ENCODE measurements around the gene NOX3. TPM values are rescaled to one million over a fixed set of nuclear protein-coding genes. Genes with fewer than 3 reads are reported as not detected.
"Not testable (repeated sequence)": the region's sequence is repeated elsewhere in the genome, so short reads cannot be mapped to it uniquely, and the experiment has no call there.

Gene NOX3
- total RNA-seq, 2 donors from 2014 or later: not detected

GRCh38 chr6:155487371-155488130, 31.9 kb upstream of the NOX3 start:
- DNase-seq (no peak), ATAC-seq (no peak)
- no peak overlapping the region for H3K27ac Mint-ChIP-seq
- peaks cover 9% of the 10 kb centered on the region for H3K27me3 Mint-ChIP-seq
- no peak overlapping the region for H3K4me3 Mint-ChIP-seq
- no peaks in the 10 kb centered on the region for H3K4me1 Mint-ChIP-seq
- no peaks in the 10 kb centered on the region for H3K9me3 ChIP-seq (ENCODE audit: control insufficient read depth, low read length, poor library complexity, severe bottlenecking)
- H3K36me3 Mint-ChIP-seq (ENCODE audit: low read depth): no peaks in the 10 kb centered on the region

GRCh38 chr6:155486721-155487294, 31.2 kb upstream of the NOX3 start:
- no peak overlapping the region for H3K27ac Mint-ChIP-seq
- DNase-seq (no peak), ATAC-seq (no peak)
- no peaks in the 10 kb centered on the region for H3K4me1 Mint-ChIP-seq
- no peak overlapping the region for H3K4me3 Mint-ChIP-seq
- no peaks in the 10 kb centered on the region for H3K9me3 ChIP-seq (ENCODE audit: control insufficient read depth, low read length, poor library complexity, severe bottlenecking)
- peaks cover 16% of the 10 kb centered on the region for H3K27me3 Mint-ChIP-seq
- no peaks in the 10 kb centered on the region for H3K36me3 Mint-ChIP-seq (ENCODE audit: low read depth)

GRCh38 chr6:155485756-155486155, 30.1 kb upstream of the NOX3 start:
- no peaks in the 10 kb centered on the region for H3K4me1 Mint-ChIP-seq
- H3K4me3 Mint-ChIP-seq: no peak overlapping the region
- H3K9me3 ChIP-seq (ENCODE audit: control insufficient read depth, low read length, poor library complexity, severe bottlenecking): no peaks in the 10 kb centered on the region
- H3K27ac Mint-ChIP-seq: no peak overlapping the region
- peaks cover 23% of the 10 kb centered on the region for H3K27me3 Mint-ChIP-seq
- no peak for ATAC-seq
- H3K36me3 Mint-ChIP-seq (ENCODE audit: low read depth): no peaks in the 10 kb centered on the region
- no peak for DNase-seq

GRCh38 chr6:155483858-155484257, 28.2 kb upstream of the NOX3 start:
- DNase-seq (no peak), ATAC-seq (no peak)
- H3K9me3 ChIP-seq (ENCODE audit: control insufficient read depth, low read length, poor library complexity, severe bottlenecking): no peaks in the 10 kb centered on the region
- Mint-ChIP-seq H3K27ac (no peak overlapping the region), H3K36me3 (ENCODE audit: low read depth) (no peaks in the 10 kb centered on the region), H3K4me1 (no peaks in the 10 kb centered on the region), H3K27me3 (peaks cover 39% of the 10 kb centered on the region), H3K4me3 (no peak overlapping the region)

- ATAC-seq: no peak
- Mint-ChIP-seq H3K36me3 (ENCODE audit: low read depth) (no peaks in the 10 kb centered on the region), H3K27me3 (peaks cover 39% of the 10 kb centered on the region), H3K4me3 (no peak overlapping the region), H3K27ac (no peak overlapping the region), H3K4me1 (no peaks in the 10 kb centered on the region)
- no peak for DNase-seq
- H3K9me3 ChIP-seq (ENCODE audit: control insufficient read depth, low read length, poor library complexity, severe bottlenecking): no peaks in the 10 kb centered on the region
These were observed 25.6 kb upstream of the NOX3 start for GRCh38 chr6:155481215-155481614.

- H3K4me3 Mint-ChIP-seq: no peak overlapping the region
- no peaks in the 10 kb centered on the region for H3K36me3 Mint-ChIP-seq (ENCODE audit: low read depth)
- H3K27me3 Mint-ChIP-seq: peaks cover 6% of the 10 kb centered on the region
- DNase-seq (no peak), ATAC-seq (no peak)
- H3K27ac Mint-ChIP-seq: no peak overlapping the region
- H3K9me3 ChIP-seq (ENCODE audit: control insufficient read depth, low read length, poor library complexity, severe bottlenecking): peaks cover 2% of the 10 kb centered on the region
- H3K4me1 Mint-ChIP-seq: peaks cover 2% of the 10 kb centered on the region
These were observed 18.1 kb upstream of the NOX3 start for GRCh38 chr6:155473741-155474140.

- Mint-ChIP-seq H3K4me3 (no peak overlapping the region), H3K4me1 (peaks cover 2% of the 10 kb centered on the region), H3K27me3 (peaks cover 6% of the 10 kb centered on the region), H3K36me3 (ENCODE audit: low read depth) (no peaks in the 10 kb centered on the region), H3K27ac (no peak overlapping the region)
- DNase-seq: no peak
- ATAC-seq: no peak
- peaks cover 2% of the 10 kb centered on the region for H3K9me3 ChIP-seq (ENCODE audit: control insufficient read depth, low read length, poor library complexity, severe bottlenecking)
These were observed 17.2 kb upstream of the NOX3 start for GRCh38 chr6:155472886-155473285.

GRCh38 chr6:155470979-155471616, 15.5 kb upstream of the NOX3 start:
- not testable (repeated sequence) for DNase-seq; H3K4me3 Mint-ChIP-seq; H3K36me3 Mint-ChIP-seq (ENCODE audit: low read depth); H3K27ac Mint-ChIP-seq; H3K9me3 ChIP-seq (ENCODE audit: control insufficient read depth, low read length, poor library complexity, severe bottlenecking); H3K27me3 Mint-ChIP-seq; H3K4me1 Mint-ChIP-seq; ATAC-seq

- not testable (repeated sequence) for H3K4me1 Mint-ChIP-seq; H3K27ac Mint-ChIP-seq; DNase-seq; H3K4me3 Mint-ChIP-seq; ATAC-seq; H3K36me3 Mint-ChIP-seq (ENCODE audit: low read depth); H3K9me3 ChIP-seq (ENCODE audit: control insufficient read depth, low read length, poor library complexity, severe bottlenecking); H3K27me3 Mint-ChIP-seq
These were observed 12.9 kb upstream of the NOX3 start for GRCh38 chr6:155468543-155468942.

GRCh38 chr6:155466539-155466938, 10.9 kb upstream of the NOX3 start:
- Mint-ChIP-seq H3K4me1 (no peaks in the 10 kb centered on the region), H3K4me3 (no peak overlapping the region), H3K36me3 (ENCODE audit: low read depth) (no peaks in the 10 kb centered on the region), H3K27me3 (peaks cover 7% of the 10 kb centered on the region), H3K27ac (no peak overlapping the region)
- ATAC-seq (no peak), DNase-seq (no peak)
- peaks cover 2% of the 10 kb centered on the region for H3K9me3 ChIP-seq (ENCODE audit: control insufficient read depth, low read length, poor library complexity, severe bottlenecking)

GRCh38 chr6:155461556-155461955, 5.9 kb upstream of the NOX3 start:
- Mint-ChIP-seq H3K4me3 (no peak overlapping the region), H3K27ac (no peak overlapping the region), H3K36me3 (ENCODE audit: low read depth) (no peaks in the 10 kb centered on the region), H3K27me3 (peaks cover 28% of the 10 kb centered on the region), H3K4me1 (no peaks in the 10 kb centered on the region)
- no peak for DNase-seq
- H3K9me3 ChIP-seq (ENCODE audit: control insufficient read depth, low read length, poor library complexity, severe bottlenecking): no peaks in the 10 kb centered on the region
- ATAC-seq: no peak

- Mint-ChIP-seq H3K27me3 (peaks cover 58% of the 10 kb centered on the region), H3K4me1 (no peaks in the 10 kb centered on the region), H3K36me3 (ENCODE audit: low read depth) (no peaks in the 10 kb centered on the region), H3K4me3 (no peak overlapping the region), H3K27ac (no peak overlapping the region)
- no peaks in the 10 kb centered on the region for H3K9me3 ChIP-seq (ENCODE audit: control insufficient read depth, low read length, poor library complexity, severe bottlenecking)
- no peak for DNase-seq
- no peak for ATAC-seq
These were observed 1.2 kb downstream of the NOX3 start for GRCh38 chr6:155454471-155454870.

GRCh38 chr6:155454008-155454407, 1.6 kb downstream of the NOX3 start:
- Mint-ChIP-seq H3K27me3 (peaks cover 63% of the 10 kb centered on the region), H3K4me1 (no peaks in the 10 kb centered on the region), H3K36me3 (ENCODE audit: low read depth) (no peaks in the 10 kb centered on the region), H3K4me3 (no peak overlapping the region), H3K27ac (no peak overlapping the region)
- ATAC-seq: no peak
- H3K9me3 ChIP-seq (ENCODE audit: control insufficient read depth, low read length, poor library complexity, severe bottlenecking): no peaks in the 10 kb centered on the region
- no peak for DNase-seq

GRCh38 chr6:155452576-155452975, 3.1 kb downstream of the NOX3 start:
- no peaks in the 10 kb centered on the region for H3K9me3 ChIP-seq (ENCODE audit: control insufficient read depth, low read length, poor library complexity, severe bottlenecking)
- Mint-ChIP-seq H3K27me3 (peaks cover 71% of the 10 kb centered on the region), H3K36me3 (ENCODE audit: low read depth) (no peaks in the 10 kb centered on the region), H3K4me3 (no peak overlapping the region), H3K4me1 (no peaks in the 10 kb centered on the region), H3K27ac (no peak overlapping the region)
- no peak for DNase-seq
- no peak for ATAC-seq
